ENCODE measurements around the gene MEIKIN.

- TF ChIP-seq CTCF (conservative IDR thresholded peaks at IDR 0.05; ENCODE audit: low read depth, low read length) (no peak), EZH2 (IDR thresholded peaks at IDR 0.05; ENCODE audit: low read length, unreplicated experiment) (no peak), EZH2phosphoT487 (IDR thresholded peaks at IDR 0.05; ENCODE audit: borderline replicate concordance, low read length) (no peak)
Measured at GRCh38 chr5:131965826-131966415, 20.5 kb upstream of the MEIKIN start.
